Stimulated activated CD4-positive, alpha-beta T cell treated with anti-CD3 and anti-CD28 coated beads, TNF-alpha, amount 100 ng/mL, for 48 hours (primary cell): ENCODE data around the gene PTGR3.

ENCODE experiments used
- DNase-seq, 3 donors: peaks; one replicate each; pipeline ENCODE4 v3.0.0-alpha.2; 2020; ENCODE audit warnings: low read depth in 3 of 3

The PTGR3 gene, protein sequence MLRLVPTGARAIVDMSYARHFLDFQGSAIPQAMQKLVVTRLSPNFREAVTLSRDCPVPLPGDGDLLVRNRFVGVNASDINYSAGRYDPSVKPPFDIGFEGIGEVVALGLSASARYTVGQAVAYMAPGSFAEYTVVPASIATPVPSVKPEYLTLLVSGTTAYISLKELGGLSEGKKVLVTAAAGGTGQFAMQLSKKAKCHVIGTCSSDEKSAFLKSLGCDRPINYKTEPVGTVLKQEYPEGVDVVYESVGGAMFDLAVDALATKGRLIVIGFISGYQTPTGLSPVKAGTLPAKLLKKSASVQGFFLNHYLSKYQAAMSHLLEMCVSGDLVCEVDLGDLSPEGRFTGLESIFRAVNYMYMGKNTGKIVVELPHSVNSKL

DNA sequence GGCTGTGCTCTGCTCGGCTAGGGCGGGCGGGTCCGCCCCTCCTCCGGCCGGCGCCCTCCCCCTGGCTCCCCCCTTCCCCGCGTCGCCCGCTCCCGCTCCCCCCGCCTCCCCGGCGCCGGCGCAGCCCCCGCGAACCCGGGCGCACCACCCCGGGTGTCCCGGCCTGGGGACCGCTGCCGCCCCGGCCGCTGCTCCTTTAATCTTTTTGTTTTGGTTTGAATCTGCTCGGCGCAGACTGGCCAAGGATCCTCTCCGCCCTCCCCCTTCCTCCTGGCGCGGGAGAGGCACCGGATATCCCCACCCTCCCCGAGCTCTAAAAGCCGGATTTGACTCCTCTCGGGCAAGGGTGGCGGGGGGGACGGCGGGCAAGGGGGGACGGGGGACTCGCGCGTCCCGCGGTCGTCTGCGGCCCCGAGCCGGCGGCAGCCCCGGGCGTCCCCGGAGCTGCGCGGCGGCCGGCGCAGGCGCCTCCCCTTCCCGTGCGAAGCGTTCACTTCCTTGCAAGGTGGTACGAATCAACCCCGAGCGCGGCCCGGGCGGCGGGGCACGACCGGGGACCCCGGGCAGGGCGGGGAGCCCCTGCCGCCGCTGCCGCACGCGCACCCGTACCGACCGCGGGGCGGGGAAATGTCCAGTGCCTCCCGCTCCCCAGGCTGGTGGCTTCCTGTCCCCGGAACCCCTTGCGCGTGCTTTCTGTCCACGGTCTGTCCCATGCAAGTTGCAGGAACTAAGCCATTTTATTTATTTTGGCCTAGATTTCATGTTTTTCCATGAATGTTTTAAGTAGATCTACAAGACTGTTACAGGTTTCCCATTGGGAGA lies at the start of gene PTGR3:
Gene PTGR3, minus strand, starts transcription at position 11 of the 822 bp plus-strand sequence. CDS start 81 bp downstream, outside the sequence.
- DNase-seq, result peak; percentile 59 to 72 (median 69)

DNA sequence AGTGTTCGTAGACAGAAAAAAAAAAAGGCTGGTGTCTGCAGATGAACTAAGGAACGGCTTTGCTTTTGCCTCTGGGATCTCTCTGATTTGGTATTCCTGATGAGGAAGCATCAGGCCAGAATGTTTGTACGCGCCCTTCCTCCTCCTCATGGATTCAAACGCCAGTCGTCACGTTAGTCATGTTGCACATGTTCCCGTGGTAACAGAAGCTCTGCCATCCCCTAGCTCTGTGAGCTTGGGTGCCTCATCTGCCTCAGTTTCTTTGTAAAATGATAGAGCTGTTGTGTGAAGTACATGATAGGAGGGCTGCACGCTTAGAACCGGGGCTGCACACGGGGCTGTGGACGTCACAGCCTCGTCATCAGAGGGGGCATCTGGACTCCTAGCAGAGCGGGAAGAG lies 48.7 kb upstream of the PTGR3 start:
- no peak for DNase-seq

DNA sequence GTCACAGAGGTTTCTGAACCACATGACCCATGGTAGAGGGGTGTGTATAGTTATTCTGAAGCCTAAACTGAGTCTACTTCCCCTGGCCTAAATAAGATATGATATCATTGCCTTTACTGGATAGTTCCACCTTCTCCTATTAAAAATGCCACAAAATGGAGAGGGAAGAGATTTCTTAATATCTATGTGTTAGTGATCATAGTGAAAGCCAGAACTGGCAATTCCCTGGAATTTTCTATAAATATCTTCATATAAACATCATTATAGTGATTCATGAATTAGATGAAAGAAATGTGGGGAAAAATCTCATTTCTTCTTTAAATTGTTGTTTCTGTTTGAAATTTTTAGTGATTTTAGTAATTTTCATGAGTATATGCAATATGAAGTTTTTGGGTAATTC lies 47.4 kb upstream of the PTGR3 start:
- DNase-seq, result no peak

DNA sequence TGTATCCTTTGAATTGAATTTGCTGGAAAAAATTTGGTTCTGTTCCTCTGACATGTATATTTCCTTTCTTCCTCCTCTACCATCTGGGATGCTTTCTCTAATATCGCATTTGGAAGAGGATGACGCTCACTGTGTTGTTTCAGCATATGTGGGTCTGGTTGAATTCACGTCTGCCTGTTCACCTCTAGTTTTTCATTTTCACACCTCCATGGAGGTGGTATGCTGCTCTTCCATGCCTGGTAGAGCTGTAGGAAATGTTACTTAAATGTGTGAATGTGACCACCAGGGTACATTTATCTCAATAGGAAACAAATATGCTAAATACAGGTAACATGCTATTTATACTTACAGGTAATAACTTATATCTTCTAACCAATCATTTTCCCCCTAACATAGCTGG lies 46.2 kb upstream of the PTGR3 start:
- DNase-seq, result no peak

DNA sequence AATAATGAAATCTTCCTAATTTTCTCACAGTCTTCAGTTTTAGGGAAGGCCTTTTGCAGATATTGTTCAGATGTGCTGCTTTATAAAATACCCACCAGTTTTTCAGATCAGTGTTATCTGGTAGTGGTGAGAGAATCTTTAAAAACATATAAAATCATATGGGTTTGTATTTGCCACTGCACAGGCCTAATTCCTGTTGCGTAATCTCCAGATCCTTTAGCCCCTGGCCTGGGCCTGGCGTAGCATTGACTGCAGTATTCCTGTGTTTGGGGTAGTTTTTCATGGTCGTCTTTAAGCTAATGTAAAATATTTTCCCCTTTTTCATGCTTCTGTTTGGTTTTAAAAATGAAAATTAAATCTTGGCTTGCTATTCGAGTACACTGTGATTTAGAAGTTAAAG lies 44.8 kb upstream of the PTGR3 start:
- no peak for DNase-seq

DNA sequence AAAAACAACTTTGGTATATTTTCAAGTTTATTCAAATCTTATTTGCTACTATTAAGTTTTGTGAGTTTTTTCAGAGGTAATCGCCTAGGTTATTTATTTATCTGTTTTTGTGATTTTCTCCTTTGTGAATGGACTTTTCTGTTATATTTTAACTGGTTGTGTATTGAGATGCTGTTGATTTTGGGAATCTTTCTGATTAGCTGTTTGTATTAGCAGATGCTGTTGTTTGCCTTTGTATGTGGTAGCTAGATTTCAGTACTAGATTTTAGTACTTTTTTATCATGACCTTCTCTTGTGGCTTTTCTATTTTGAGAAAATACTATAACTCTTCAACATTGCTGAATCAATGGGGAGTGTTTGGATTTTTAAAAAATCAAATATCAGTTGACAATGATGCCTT lies 44.1 kb upstream of the PTGR3 start:
- DNase-seq, result no peak

DNA sequence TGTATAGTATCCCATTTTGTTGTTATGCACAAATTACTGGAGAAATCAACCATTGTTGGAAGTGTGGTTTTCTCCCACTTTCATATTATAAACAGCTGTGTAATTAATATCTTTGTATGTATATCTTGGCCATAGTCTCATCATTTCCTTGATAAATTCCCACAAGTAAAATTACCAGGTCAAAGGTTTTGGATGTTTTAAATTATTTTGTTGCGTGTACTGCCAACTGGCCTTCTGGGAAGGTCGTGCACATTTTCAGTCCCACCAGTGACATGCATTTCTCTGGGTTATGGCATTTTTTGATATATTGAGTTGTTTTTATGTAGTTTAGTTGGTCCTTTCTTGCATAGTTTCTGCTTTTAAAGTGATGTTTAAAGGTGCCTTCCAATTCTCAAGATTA lies 43.2 kb upstream of the PTGR3 start:
- DNase-seq, result no peak

DNA sequence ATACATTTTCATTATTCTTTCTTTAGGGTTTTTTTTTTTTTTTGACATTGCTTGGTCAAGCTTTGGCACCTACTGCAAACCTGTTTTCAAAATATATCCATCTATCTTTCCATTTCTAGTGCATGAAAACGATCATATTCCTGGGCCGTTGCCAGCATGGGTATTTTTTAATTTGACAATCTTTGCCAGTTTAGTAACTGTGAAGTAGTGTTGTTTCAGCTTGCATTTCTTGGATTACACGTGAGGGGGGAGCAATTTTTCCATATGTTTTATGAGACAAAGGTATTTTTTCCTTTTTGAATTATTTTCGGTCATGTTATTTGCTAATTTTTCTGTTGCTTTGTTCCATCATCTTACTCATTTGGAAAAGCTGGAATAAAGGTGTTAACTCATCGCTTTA lies 42.5 kb upstream of the PTGR3 start:
- no peak for DNase-seq

DNA sequence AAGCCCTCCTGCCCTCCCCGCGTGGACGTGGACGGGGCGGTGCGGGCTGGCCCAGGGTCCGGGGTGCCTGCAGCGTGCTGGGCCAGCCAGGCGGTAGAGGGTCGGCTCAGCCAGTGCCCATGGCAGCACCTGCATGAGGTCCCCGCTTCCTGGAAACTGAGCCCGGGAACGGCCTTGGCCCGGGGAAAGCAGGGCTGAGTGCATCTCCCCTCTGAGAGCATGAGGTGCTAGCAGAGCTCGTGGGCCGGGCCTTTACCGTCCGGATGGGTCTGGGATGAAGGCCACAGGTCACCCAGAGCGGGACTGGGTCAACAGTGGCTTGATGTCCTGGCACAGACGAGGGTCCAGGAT lies 41.5 kb upstream of the PTGR3 start:
- no peak for DNase-seq

DNA sequence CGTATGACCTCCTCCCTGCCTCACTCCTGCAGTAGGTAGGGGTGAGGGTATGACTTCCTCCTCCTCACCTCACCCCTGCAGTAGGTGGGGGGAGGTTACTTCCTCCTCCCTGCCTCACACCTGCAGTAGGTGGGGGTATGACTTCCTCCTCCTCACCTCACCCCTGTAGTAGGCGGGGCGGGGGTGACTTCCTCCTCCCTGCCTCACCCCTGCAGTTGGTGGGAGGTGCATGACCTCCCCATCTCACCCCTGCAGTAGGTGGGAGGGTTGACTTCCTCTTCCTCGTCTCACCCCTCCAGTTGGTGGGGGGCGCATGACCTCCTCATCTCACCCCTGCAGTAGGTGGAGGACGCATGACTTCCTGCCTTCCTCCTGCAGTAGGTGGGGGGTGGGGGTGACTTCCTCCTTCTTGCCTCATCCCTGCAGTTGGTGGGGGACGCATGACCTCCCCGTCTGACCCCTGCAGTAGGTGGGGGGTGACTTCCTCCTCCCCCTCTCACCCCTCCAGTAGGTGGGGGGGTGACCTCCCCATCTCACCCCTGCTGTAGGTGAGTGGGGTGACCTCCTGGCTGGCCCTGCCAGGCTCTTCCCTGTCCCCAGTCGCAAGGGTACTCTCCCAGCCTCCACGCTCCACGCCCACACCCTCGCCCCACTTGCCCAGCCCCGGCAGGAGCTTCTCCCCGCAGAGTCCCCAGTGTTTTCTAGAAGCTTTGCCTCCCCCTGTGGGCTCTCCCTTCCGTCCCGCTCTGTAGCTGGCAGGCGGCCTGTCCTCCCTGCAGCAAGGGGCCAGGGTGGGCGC lies 40.9 kb upstream of the PTGR3 start:
- no peak for DNase-seq

DNA sequence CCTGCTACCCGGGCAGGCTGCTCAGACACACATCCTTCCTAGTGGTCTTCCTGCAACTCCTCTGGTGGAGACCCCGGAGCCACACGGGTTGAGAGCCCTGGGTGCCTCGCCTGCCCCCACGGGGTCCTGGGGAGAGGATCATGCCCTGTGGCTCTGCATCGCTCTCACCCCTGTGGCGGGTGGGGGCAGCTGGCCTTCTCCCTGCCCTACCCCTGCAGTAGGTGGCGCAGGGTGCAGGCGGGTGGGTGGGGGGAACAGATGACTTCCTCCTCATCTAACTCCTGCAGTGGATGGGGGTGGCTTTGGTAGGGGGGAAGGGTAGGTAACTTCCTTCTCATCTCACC lies 40.2 kb upstream of the PTGR3 start:
- no peak for DNase-seq

DNA sequence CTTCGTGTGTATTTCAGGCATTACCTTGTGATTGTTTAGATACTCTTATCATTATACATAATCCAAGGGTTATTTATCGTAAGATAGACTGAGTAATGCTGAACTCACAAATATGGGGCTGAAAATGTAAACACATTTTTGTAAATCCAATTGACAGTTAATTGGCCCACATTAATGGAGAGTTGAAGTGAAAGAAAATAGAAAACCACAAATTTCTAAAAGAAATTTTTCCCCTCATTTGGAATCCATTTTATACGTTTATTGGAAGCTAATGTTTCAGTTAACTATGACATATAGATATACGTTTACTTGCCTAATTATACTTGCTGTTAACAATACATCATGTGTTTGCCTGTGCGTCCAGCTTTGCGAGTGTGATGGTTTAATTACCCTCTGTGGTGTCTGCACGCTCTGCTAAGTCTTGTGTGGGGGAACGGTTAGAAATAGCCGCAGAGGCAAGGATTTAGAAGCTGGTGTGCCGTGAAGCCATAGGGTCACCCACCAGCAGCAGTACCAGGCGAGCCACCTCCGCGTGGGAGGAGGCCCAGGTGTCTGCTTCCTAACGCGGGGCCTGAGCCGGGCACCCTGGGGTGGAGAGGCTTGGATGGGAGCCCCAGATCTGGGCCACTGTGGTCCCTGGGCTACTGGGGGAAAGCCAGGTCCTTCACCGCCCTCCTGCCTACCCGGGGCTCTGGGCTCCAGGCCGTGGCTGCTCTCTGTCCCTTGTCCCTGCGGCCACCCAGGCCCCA lies 39.7 kb upstream of the PTGR3 start:
- no peak for DNase-seq

DNA sequence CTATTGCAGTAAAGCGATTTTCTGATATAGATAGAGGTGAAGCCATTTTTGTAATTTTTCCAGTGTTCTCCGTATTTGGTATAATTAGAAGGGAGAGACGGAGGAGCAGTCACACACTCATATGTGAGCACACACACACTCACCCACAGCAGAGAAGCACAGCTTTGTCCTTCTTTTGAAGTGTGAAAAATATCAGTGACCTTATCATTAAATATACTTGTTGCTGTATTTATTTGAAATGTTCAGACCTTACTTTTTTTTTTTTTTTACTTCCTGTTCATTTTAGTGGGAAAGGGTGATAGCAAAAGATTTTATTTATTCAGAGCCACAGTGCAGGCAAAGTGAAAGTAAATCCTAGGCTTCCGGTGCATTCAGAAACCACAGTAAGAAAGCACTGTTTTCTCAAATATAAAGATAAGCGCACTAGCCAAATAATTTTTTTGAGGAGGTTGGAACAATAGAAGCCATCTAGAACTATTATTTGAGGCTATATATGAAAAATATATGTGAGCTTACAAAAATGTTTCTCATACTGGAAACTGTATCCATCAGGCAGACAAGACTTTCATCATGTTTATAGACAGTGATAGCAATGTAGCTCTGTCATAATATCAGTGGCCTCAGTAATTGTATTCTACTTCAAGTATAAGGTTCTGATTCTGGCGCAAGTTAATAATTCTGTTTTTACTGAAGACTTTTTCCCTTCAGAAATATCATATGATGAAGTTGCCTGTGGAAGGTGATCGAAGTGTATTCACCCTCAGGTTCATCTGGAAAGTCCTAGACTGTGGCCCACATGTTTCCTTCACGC lies 38.9 kb upstream of the PTGR3 start:
- DNase-seq, result no peak

DNA sequence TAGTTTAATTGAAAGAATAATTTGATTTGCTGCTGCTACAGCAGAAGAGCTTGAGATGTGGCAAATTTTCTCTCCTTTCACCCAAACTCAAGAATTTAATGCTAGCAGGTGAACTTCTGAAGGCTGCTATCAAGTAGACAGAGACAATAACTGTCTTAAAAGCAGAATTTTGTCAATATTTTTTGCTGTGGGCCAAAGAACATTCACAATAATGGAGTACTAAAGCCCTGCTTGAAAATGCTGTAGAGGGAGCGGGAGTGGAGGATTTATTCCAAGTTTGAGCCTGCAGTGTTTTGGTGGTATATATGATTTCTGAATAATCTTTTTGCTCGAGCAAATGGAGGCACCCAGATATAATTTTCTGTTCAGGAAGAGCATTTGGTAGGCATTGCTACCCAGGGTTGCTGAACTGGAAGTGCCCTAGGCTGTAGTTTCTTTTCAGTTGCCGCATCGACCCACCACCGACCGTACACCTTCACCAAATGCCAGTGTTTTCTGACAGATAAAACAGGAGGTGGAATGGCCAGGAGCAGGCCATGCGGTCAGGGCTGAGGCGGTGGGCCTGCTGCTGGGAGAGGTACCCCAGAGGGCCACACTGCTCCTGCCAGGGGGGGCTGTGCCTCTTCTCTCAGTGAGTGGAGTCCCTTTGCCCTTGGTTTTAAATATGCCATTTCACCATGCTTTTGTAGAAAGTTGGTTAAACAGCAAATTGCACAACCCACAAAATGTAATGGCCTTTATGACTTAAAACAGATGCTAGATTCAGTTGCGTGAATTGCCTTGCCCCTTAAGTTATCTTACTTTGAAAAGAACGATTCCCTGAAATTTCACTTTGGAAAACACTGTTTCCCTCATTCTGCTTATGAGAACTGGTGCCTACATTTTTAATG lies 38.0 kb upstream of the PTGR3 start:
- DNase-seq, result no peak

DNA sequence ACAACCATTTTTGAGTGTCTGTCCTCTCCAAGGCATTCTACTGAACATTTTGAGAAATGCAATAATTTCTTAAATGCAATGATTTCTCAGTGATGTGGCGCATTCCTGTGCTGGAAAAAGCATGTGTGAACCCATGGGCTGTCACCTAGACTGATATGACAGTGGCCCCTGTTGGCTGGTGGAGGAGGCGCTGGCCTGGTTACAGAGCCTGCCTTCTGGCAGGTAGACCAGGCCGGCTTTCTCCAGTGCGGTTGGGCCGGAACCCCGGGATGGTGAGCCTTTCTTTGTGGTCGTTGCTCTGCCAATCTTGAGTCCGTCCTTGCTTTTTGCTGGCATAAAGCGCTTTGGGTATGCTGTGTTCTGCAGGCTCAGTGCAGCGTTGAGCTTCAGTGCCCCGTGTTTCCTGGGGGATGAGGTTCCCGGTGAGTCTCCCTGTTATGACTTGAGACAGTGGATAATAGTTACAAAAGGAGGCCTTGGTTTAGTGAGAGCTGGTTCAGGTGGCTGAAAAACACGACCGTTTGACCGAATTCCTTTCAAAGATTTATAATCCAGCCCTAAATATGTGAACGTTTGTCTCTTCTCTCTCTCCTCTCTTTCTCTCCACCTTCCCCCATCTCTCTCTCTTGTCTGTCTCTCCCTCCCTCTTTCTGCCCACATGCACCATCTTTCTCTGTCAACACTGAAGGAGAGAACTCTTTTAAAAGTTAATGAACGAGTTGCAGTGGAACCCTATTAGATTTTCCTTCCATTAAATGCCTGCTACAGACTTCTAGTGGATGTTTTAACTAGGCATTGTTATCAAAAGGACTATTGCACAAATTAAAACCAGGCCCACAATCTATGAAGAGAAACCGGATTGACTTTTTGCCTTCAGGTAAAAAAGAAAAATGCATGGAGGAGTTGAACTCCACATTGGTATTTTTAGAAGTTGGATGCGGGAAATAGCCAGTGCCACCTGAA lies 35.7 kb upstream of the PTGR3 start:
- no peak for DNase-seq

DNA sequence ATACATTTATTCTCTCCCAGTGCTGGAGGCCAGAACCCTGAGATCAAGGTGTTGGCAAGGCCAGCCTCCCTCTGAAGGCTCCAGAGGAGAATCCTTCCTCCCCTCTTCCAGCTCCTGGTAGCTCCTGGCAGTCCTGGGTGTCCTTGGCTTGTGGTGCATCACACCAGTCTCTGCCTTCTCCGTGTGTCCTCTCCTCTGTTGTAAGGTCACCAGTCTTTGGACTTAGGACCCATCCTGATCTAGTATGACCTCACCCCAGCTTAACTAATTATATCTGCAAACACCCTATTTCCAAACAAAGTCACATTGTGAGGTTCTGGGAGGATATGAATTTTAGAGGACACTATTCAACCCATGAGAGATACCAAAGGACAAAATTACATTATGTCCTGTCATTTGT lies 32.8 kb upstream of the PTGR3 start:
- DNase-seq, result no peak

DNA sequence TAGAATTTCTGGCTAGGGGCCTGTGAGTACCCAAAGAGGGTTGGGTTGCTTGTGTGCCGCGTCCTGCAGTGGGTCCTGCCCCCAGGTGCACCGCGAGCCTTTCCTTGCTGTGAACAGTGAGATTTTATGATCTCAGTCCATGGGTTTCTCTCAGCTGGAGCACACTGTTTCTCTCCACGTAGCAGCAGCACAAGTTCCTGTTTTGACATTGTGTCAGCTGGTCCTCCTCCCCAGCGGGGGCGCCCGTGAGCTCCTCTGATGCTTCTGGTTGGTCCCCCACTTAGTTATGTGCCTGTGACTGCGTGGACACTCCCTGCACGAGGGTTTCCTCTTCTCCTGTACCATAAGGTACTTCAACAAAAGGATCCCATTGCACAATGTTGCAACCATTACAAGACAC lies 31.5 kb upstream of the PTGR3 start:
- no peak for DNase-seq

DNA sequence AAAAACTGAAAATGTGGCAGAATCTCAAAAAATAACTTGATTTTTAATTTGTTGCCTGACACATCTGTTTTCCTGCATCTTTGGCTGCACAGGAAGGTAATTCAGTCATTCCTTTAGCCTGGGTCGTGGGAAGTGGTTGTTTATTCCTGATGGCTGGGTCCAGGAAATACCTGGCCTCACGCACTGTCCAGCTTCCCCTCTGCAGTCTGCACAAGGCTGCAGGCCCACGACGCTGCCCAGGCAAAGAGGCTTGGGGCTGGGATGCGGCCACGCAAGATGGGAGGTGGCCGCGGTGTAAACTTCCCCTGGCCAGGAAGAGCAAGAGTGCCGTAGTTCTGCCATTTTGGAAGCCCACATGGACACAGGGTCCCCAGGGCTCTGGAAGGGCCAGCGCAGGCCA lies 29.8 kb upstream of the PTGR3 start:
- DNase-seq, result no peak

DNA sequence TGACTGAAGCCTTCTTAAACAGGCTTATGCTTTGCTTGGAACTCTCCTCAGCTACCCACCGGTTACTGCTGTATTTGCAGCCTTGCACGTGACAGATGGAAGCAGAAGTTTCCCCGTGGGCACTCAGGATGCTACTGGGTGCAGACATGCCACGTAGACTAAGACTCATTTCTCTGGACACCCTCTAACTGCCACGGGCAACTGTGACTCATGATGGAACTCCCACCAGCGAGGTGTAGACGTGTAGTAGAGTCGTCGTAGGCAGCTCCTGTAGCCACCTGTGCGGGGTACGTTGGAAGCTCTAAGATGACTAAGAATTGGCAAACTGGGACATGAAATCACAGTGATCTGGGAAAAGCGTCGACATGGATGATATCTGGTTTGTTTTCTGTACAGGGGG lies 29.2 kb upstream of the PTGR3 start:
- DNase-seq, result no peak
